Neuronal stem cell (in vitro differentiated cells): ENCODE results near the gene MTCL3.

Experiments
- DNase-seq: peaks from one replicate; pipeline ENCODE4 v3.0.0-alpha.2; 2013; ENCODE audit warnings: low spot score
- H2AFZ ChIP-seq: one replicate; pipeline ENCODE4 v1.6.1; 2013; ENCODE audit warnings: mild to moderate bottlenecking, low read length, inconsistent platforms
- H2AK5ac ChIP-seq: 2 replicates; pipeline ENCODE4 v1.6.1; 2013; ENCODE audit warnings: low read depth, mild to moderate bottlenecking, inconsistent platforms, low read length, moderate library complexity, mixed read lengths
- H2BK120ac ChIP-seq: 2 replicates; pipeline ENCODE4 v1.6.1; 2013; ENCODE audit warnings: low read depth, mild to moderate bottlenecking, inconsistent platforms, low read length, moderate library complexity, mixed read lengths
- H2BK12ac ChIP-seq: one replicate; pipeline ENCODE4 v1.6.1; 2013; ENCODE audit warnings: low read length, inconsistent platforms
- H2BK15ac ChIP-seq: 2 replicates; pipeline ENCODE4 v1.6.1; 2013; ENCODE audit warnings: mild to moderate bottlenecking, low read length, inconsistent platforms, mixed read lengths
- H2BK5ac ChIP-seq: one replicate; pipeline ENCODE4 v1.6.1; 2013; ENCODE audit warnings: inconsistent platforms, mild to moderate bottlenecking, low read length, moderate library complexity
- H3K14ac ChIP-seq: one replicate; pipeline ENCODE4 v1.6.1; 2013; ENCODE audit warnings: low read length, inconsistent platforms
- H3K18ac ChIP-seq: 2 replicates; pipeline ENCODE4 v1.6.1; 2013; ENCODE audit warnings: low read length, inconsistent platforms
- H3K23ac ChIP-seq: 2 replicates; pipeline ENCODE4 v1.6.1; 2013; ENCODE audit warnings: low read depth, mild to moderate bottlenecking, mixed read lengths, low read length, inconsistent platforms; ENCODE audit not compliant: poor library complexity
- H3K27ac ChIP-seq: replicated peaks from 3 replicates; pipeline ENCODE4 v1.5.1; 2013; ENCODE audit warnings: low read length, inconsistent platforms
- H3K27me3 ChIP-seq, 3 experiments: 2 replicates each; pipeline ENCODE4 v1.6.1; 2013; ENCODE audit warnings: low read length in 3 of 3, mild to moderate bottlenecking in 2 of 3, inconsistent platforms in 1 of 3, low read depth in 1 of 3, mixed read lengths in 1 of 3, moderate library complexity in 1 of 3; ENCODE audit not compliant: control insufficient read depth in 3 of 3, insufficient read depth in 3 of 3
- H3K36me3 ChIP-seq, 2 donors: replicated peaks in 1 of 2; 2 replicates each; pipeline ENCODE4 v1.6.1; 2013; ENCODE audit warnings: low read length in 2 of 2; ENCODE audit not compliant: control insufficient read depth in 2 of 2, insufficient read depth in 2 of 2
- H3K4ac ChIP-seq: 2 replicates; pipeline ENCODE4 v1.6.1; 2013; ENCODE audit warnings: inconsistent platforms, mild to moderate bottlenecking, low read length, moderate library complexity
- H3K4me1 ChIP-seq, 2 donors: 1 replicate in 1 of 2; 2 replicates in 1 of 2; pipeline ENCODE4 v1.6.1; 2013; ENCODE audit warnings: low read length in 2 of 2, low read depth in 1 of 2; ENCODE audit not compliant: control insufficient read depth in 2 of 2, insufficient read depth in 1 of 2
- H3K4me2 ChIP-seq: one replicate; pipeline ENCODE4 v1.6.1; 2013; ENCODE audit warnings: mild to moderate bottlenecking, low read length, inconsistent platforms; ENCODE audit not compliant: insufficient read depth, poor library complexity, severe bottlenecking
- H3K4me3 ChIP-seq, 2 donors: 2 replicates each; pipeline ENCODE4 v1.5.1; 2013; ENCODE audit warnings: low read length in 2 of 2, mild to moderate bottlenecking in 2 of 2, inconsistent platforms in 1 of 2, moderate library complexity in 1 of 2
- H3K79me1 ChIP-seq: one replicate; pipeline ENCODE4 v1.6.1; 2013; ENCODE audit warnings: low read depth, mild to moderate bottlenecking, inconsistent platforms, low read length, moderate library complexity
- H3K9ac ChIP-seq: one replicate; pipeline ENCODE4 v1.6.1; 2013; ENCODE audit warnings: mild to moderate bottlenecking, low read depth, low read length, inconsistent platforms; ENCODE audit not compliant: poor library complexity
- H3K9me3 ChIP-seq, 2 donors: replicated peaks in 1 of 2; 2 replicates each; pipeline versions ENCODE3 to v1.6.1; 2013; ENCODE audit warnings: low read length in 2 of 2, mild to moderate bottlenecking in 2 of 2, inconsistent platforms in 1 of 2, low read depth in 1 of 2, mixed read lengths in 1 of 2, moderate library complexity in 1 of 2; ENCODE audit not compliant: control insufficient read depth in 2 of 2, insufficient read depth in 1 of 2
- H4K8ac ChIP-seq: one replicate; pipeline ENCODE4 v1.6.1; 2013; ENCODE audit warnings: low read depth, mild to moderate bottlenecking, inconsistent platforms, low read length, moderate library complexity
- H4K91ac ChIP-seq: one replicate; pipeline ENCODE4 v1.6.1; 2013; ENCODE audit warnings: low read length, low read depth, mild to moderate bottlenecking, inconsistent platforms; ENCODE audit not compliant: poor library complexity
- WGBS, 2 donors: extraction: QIAGEN DNeasy Blood & Tissue Kit; methylation state at CpG; one replicate each; pipeline ENCODE4 v1.1.7; 2013; ENCODE audit warnings: missing lambda C conversion rate in 2 of 2, mixed read lengths in 1 of 2; ENCODE audit not compliant: insufficient read length in 2 of 2, insufficient replicate concordance in 1 of 2; ENCODE audit errors: extremely low coverage in 2 of 2; 5-methylcytosine and 5-hydroxymethylcytosine counted together

MTCL3 gene

GRCh38 chr6:127519469-127519785 lies 292 bp upstream of the MTCL3 start:
- H4K91ac ChIP-seq, result no peak overlapping the region
- no peak overlapping the region for H3K4ac ChIP-seq
- H3K4me1 ChIP-seq, result peaks cover 4 to 7% of the 10 kb centered on the region in 2 donors
- no peaks in the 10 kb centered on the region for H3K27me3 ChIP-seq
- H3K4me3 ChIP-seq, result peak overlapping the region; percentile 78 to 86
- H3K9ac ChIP-seq, result no peak overlapping the region
- H3K4me2 ChIP-seq, result peak overlapping the region; percentile 64
- H2AFZ ChIP-seq, result peak overlapping the region; percentile 86
- H3K23ac ChIP-seq, result no peak overlapping the region
- H2AK5ac ChIP-seq, result no peak overlapping the region
- no peak for DNase-seq
- H2BK15ac ChIP-seq, result no peak overlapping the region
- H3K9me3 ChIP-seq, result no peaks in the 10 kb centered on the region
- H3K36me3 ChIP-seq, result peaks cover 0 to 15% of the 10 kb centered on the region in 2 donors
- no peak overlapping the region for H2BK5ac ChIP-seq
- H2BK12ac ChIP-seq, result no peak overlapping the region
- H3K79me1 ChIP-seq, result no peaks in the 10 kb centered on the region
- H3K27ac ChIP-seq, result peak overlapping the region; percentile 98
- no peak overlapping the region for H4K8ac ChIP-seq
- H2BK120ac ChIP-seq, result no peak overlapping the region
- H3K18ac ChIP-seq, result no peak overlapping the region
- no CpG with 5 or more reads among the region's 10 CpGs for WGBS, 2 donors
- H3K14ac ChIP-seq, result no peak overlapping the region

- H3K9me3 ChIP-seq, result no peaks in the 10 kb centered on the region
- H2BK5ac ChIP-seq, result no peak overlapping the region
- no peak overlapping the region for H2BK120ac ChIP-seq
- no peak overlapping the region for H3K14ac ChIP-seq
- H3K23ac ChIP-seq, result peak overlapping the region; percentile 17
- no peaks in the 10 kb centered on the region for H3K79me1 ChIP-seq
- H4K91ac ChIP-seq, result no peak overlapping the region
- H3K4me2 ChIP-seq, result peak overlapping the region; percentile 64
- H3K18ac ChIP-seq, result peak overlapping the region; percentile 93
- H2BK15ac ChIP-seq, result peak overlapping the region; percentile 13
- peak; percentile 26 for DNase-seq
- no peak overlapping the region for H2AK5ac ChIP-seq
- H2BK12ac ChIP-seq, result no peak overlapping the region
- H3K4me3 ChIP-seq, result peak overlapping the region; percentile 86 to 89
- peaks cover 7% of the 10 kb centered on the region in 2 donors for H3K4me1 ChIP-seq
- H3K36me3 ChIP-seq, result peaks cover 0 to 27% of the 10 kb centered on the region in 2 donors
- no peak overlapping the region for H4K8ac ChIP-seq
- H3K4ac ChIP-seq, result no peak overlapping the region
- no CpG with 5 or more reads among the region's 10 CpGs for WGBS, 2 donors
- H3K27ac ChIP-seq, result peak overlapping the region; percentile 98
- peak overlapping the region; percentile 91 for H3K9ac ChIP-seq
- H3K27me3 ChIP-seq, result no peaks in the 10 kb centered on the region
- peak overlapping the region; percentile 86 for H2AFZ ChIP-seq
Measured at GRCh38 chr6:127518191-127518709, 885 bp downstream of the MTCL3 start.

GRCh38 chr6:127517693-127518092 lies 1.4 kb downstream of the MTCL3 start:
- no peak overlapping the region for H3K14ac ChIP-seq
- H3K27ac ChIP-seq, result no peak overlapping the region
- H3K4me1 ChIP-seq, result peaks cover 7% of the 10 kb centered on the region in 2 donors

GRCh38 chr6:127516662-127517273 lies 2.4 kb downstream of the MTCL3 start:
- H3K23ac ChIP-seq, result no peak overlapping the region
- H2AFZ ChIP-seq, result peak overlapping the region; percentile 88
- no peak overlapping the region for H2BK15ac ChIP-seq
- peaks cover 3 to 42% of the 10 kb centered on the region in 2 donors for H3K36me3 ChIP-seq
- no peak overlapping the region for H4K8ac ChIP-seq
- peaks cover 7% of the 10 kb centered on the region in 2 donors for H3K4me1 ChIP-seq
- no peak overlapping the region for H4K91ac ChIP-seq
- no peak overlapping the region for H3K18ac ChIP-seq
- no peak overlapping the region for H3K14ac ChIP-seq
- H2AK5ac ChIP-seq, result no peak overlapping the region
- H3K4me2 ChIP-seq, result peak overlapping the region; percentile 69
- no peak overlapping the region for H2BK5ac ChIP-seq
- no peaks in the 10 kb centered on the region for H3K27me3 ChIP-seq
- WGBS, 2 donors, result no CpG with 5 or more reads among the region's 6 CpGs
- no peak overlapping the region for H2BK12ac ChIP-seq
- H3K9ac ChIP-seq, result no peak overlapping the region
- no peak overlapping the region for H3K4ac ChIP-seq
- H3K27ac ChIP-seq, result no peak overlapping the region
- peak; percentile 62 for DNase-seq
- H3K79me1 ChIP-seq, result no peaks in the 10 kb centered on the region
- no peak overlapping the region for H2BK120ac ChIP-seq
- peaks cover 0 to 10% of the 10 kb centered on the region in 2 donors for H3K9me3 ChIP-seq
- H3K4me3 ChIP-seq, result peak overlapping the region; percentile 86 to 93

More at GRCh38 chr6:127517693-127518092, 1.4 kb downstream of the MTCL3 start:
- no peak overlapping the region for H3K9ac ChIP-seq
- H3K9me3 ChIP-seq, result peaks cover 0 to 3% of the 10 kb centered on the region in 2 donors
- WGBS, 2 donors, result no CpG with 5 or more reads among the region's 2 CpGs
- no peak overlapping the region for H2BK12ac ChIP-seq
- H2AK5ac ChIP-seq, result no peak overlapping the region
- H4K8ac ChIP-seq, result no peak overlapping the region
- no peak overlapping the region for H3K4ac ChIP-seq
- H2BK120ac ChIP-seq, result no peak overlapping the region
- H2BK5ac ChIP-seq, result no peak overlapping the region
- H3K18ac ChIP-seq, result no peak overlapping the region
- no peak overlapping the region for H2BK15ac ChIP-seq
- no peak overlapping the region for H3K23ac ChIP-seq
- H3K4me3 ChIP-seq, result peak overlapping the region; percentile 86 to 89
- H3K4me2 ChIP-seq, result peak overlapping the region; percentile 64
- peaks cover 0 to 32% of the 10 kb centered on the region in 2 donors for H3K36me3 ChIP-seq
- DNase-seq, result no peak
- H3K79me1 ChIP-seq, result no peaks in the 10 kb centered on the region
- no peak overlapping the region for H4K91ac ChIP-seq
- H3K27me3 ChIP-seq, result no peaks in the 10 kb centered on the region
- H2AFZ ChIP-seq, result peak overlapping the region; percentile 86
